DMS153 treated with DMSO at 0.1 percent for 48 hours (cell line): ENCODE results near the gene TBC1D2.
"Not testable (repeated sequence)": the region's sequence is repeated elsewhere in the genome, so short reads cannot be mapped to it uniquely, and the experiment has no call there.

Experiments used
- DNase-seq: peaks from one replicate; lab custom pipeline; 2025; ENCODE audit not compliant: unreplicated experiment; lab: John Stamatoyannopoulos, UW

TBC1D2 gene

DNA sequence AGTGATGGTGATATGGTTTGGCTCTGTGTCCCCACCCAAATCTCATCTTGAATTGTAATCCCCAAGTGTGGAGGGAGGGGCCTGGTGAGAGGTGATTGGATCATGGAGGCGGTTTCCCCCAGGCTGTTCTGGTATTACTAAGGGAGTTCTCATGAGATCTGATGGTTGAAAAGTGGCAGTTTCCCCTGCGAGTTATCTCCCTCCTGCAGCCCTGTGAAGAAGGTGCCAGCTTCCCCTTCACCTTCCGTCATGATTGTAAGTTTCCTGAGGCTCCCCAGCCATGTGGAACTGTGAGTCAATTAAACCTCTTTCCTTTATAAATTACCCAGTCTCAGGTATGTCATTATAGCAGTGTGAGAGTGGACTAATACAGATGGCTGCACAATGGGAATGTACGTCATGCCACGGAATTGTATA, 80.9 kb downstream of the TBC1D2 start:
- not testable (repeated sequence) for DNase-seq

DNA sequence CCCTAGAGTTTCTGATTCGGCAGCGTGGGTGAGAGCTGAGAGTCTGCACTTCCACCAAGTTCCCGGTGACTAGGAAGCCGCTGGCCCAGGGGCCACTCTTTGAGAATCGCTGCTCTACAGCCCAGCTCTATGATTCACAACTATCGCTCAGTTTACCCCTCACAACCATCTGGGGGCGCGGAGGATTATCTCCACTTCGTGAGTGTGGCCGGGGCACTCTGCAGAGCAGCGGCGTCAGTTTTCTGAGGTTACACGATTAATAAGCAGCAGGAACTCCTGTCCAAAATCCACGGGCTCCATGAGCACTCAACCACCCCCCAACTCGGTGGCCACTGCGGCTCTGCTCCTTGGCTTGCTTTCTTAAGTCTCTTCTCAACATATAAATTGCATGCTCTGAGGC, 82.3 kb downstream of the TBC1D2 start:
- DNase-seq, result no peak

DNA sequence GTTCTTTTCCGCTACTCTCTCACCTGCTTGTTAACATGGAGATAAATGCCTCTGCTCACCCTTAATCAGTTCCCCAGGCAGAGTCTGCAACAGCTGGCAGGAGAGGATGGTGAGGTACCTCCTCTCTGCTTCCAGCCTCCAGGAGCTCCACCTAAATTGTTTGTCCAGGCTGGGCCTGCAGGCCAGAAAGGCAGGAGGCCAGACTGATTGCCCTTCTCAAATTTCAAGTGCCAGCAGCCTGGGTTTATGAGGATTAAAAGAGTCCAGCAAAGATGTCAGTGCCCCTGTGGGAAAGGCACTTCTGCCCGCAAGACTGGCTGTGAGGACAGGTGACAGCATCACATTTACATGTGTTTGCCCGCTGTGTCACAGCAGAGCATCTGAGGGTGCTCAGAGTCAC, 82.8 kb downstream of the TBC1D2 start:
- DNase-seq, result peak; percentile 59

DNA sequence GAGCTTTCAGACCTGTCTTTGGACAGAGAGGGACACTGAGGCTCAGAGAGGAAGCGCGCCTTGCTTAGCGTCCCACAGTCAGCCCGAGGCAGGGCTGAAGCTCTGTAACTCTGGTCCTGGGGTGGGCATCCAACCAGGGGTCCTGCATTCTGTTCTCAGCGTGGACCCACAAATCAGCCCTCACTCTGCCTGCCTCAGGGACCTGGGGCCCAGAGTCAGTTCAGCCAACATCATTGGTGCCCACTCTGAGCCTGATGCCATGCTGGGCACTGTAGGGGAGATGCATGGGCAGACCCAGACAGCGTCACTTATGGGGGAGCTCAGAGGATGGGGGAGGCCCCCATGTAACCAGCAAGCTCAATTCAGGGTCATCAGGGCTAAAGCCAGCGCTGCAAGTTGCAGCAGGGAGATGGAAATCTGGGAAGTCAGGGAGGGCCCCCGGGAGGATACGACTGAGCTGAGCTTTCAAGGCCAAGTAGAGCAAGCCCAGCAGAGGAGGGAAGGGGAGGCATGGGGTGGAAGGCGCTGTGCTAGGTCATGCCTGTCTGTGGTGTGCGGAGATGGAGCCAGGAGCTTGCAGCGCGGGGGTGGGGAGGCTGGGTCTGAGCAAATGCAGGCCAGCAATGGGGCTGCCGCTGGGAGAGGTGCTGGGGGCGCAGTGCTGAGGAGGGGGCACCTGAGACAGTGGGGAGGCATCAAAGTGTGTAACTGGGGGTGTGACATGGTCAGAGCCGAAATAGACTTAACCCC, 84.1 kb downstream of the TBC1D2 start:
- DNase-seq, result no peak

DNA sequence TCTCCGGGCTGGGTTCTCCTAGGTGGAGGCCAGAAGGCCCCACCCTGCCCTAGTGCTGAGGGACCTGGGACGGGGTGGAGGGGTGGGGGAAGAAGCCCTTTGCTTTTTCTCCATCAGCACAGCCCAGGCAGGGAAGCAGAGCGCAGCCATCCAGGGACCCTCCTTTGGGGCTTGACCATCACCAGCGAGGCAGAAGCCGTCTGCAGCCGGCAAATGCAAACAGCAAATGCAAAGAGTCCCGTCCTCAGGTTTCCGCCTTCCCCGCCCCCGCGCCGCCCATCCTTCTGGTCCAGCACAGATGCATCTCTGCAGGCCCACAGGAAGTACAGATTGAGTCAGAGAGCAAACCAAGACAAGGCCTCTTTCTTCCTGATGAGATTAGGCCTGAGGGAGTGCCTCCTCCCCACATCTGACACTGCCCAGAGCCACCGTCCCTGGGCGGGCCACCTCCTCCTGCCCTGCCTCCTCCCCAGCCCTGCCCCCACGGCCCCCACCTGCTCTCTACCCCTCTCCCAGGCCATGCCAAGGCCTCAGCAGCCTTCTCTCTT, 86.4 kb downstream of the TBC1D2 start:
- DNase-seq, result no peak

DNA sequence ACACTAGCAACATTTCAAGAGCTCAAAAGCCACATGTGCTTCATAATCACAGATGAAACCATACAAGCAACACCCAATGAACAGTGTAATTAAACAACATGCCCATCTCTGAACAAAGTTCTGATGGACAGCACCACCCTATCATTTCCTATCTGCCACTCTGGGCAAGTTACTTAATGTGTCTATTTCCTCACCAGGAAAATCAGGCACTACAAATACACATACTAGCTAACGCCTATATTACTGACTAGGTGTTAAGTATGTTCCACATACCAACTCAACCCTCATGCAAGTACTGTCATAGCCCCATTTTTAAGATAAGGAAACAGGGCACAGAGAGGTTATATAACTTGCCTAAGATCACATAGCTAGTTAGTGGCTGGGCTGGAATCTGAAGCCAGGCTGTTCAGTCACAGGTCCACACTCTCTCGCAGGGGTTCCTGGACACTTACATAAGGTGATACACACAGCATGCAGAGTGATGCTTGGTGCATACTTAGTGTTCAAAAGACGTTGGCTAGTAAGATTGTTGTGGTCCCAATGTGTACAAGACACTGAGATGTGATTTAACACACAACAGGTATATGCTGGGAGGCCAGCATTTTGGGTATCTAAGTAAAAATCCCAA, 87.2 kb downstream of the TBC1D2 start:
- DNase-seq, result no peak

DNA sequence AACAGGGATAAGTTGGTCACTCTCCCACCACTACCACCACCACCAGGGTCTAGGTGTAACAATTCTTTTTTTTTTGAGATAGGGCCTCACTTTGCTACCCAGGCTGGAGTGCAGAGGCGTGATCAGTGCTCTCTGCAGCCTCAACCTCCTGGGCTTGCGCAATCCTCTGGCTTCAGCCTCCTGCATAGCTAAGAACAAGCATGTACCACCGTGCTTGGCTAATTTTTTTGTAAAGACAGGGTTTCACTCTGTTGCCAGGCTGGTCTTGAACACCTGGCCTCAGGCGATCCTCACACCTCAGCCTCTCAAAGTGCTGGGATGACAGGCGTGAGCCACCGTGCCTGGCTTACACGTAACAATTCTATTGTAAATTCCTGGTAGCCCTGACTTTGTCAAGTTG, 90.5 kb downstream of the TBC1D2 start:
- DNase-seq, result no peak

DNA sequence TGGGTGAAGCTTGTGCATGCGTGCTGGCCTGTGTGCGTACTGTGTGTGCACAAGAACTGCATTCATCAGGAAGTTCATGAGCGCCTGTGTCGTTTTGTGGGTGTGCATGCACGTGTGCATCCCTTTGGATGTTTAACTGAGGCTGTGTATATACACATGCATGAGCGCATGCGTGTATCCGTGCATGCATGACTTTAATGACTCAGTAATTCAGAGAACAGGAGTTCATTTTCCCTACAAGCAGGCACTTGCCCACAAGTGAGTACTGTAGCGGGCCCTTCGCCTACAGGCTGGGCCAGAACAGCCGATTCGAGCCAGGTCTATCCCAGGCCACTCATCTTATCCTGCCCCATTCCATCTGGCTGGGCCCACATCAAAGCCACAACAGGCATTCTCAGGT, 92.8 kb downstream of the TBC1D2 start:
- DNase-seq, result no peak

DNA sequence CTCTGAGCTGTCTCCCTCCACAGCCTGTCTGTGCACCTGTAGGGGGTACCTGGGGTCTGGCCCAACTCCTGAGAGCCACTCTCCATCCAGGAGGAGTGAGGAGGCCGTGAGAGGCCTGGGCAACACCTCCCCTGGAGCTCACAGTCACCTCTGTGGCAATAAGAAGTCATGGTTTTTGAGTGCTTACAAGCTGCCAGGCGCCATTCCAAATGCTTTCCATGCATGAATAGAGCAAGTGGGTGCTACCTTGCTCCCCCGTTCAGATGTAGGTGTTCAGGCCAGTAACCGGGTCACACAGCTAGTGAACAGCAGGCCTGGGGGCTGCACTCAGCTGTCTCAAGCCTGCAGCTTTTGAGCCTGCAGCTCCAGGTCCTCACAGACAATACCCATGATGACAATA, 93.6 kb downstream of the TBC1D2 start:
- no peak for DNase-seq

DNA sequence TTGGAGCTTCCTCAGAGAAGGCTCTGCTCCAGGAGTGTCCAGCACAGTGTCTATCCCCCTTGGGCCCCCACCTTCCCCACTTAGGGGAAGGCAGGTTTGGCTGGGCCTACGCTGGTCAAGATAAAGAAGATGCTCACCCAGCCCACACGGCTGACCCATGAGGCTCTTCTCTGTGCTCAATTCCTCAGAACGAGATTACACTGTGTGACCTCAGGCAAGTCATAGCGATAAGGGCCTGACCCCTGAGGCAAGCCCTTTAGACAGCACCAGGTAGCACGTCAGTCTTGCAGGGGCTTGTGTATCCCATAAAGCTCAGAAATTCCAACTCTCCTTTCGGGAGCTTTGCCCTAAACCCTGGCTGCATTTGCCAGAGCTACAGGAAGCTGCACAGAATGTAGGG, 95.7 kb downstream of the TBC1D2 start:
- no peak for DNase-seq

DNA sequence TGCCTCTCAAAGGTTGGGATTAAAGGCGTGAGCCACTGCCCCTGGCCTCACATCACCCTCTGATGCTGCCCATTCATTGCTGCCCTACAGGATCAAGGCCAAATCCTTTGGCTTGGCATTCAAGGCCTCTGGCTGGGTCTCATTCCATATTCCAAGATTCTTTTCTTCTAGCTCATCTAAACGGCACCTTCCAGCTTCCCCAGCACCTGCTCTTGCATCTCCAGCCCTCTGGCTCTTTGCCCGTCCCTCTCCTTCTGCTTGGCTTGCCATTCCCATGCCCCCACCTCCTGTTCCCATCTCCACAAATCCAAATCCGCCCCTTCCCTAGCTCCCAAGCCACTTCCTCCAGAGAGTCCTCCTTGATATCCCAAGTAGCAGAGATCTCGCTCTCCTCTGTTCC, 96.1 kb downstream of the TBC1D2 start:
- no peak for DNase-seq

DNA sequence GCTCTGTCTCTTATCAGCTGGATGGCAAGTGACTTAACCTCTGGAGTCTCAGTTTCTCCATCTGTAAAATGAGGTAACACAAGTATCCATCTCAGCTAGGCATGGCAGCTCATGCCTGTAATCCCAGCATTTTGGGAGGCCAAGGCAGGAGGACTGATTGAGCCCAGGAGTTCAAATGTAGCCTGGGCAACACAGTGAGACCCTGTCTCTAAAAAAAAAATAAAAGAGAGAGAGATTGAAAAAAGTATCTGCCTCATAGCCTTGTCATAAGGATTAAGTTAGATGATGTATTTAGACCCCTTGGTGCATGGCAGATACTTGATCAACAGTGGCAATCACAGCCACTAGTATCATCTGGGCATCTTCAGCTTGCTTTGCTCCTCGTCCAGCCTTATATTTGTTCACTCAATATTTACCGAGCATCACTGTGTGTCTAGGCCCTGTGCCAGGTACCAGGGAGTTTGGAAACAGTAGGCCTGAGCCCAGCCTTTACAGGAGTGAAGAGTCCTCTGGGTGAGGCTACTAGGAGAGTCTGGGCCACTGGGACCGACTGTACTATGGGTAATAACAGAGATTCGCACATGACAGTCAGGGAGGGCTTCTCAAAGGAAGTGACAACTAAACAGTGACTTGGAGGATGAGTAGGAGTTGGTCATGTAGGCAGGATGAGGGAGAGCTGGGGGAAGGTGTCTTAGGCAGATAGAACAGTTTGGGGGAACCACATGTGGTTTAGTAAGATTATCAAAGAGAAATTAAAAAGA, 97.2 kb downstream of the TBC1D2 start:
- peak; percentile 31 for DNase-seq

DNA sequence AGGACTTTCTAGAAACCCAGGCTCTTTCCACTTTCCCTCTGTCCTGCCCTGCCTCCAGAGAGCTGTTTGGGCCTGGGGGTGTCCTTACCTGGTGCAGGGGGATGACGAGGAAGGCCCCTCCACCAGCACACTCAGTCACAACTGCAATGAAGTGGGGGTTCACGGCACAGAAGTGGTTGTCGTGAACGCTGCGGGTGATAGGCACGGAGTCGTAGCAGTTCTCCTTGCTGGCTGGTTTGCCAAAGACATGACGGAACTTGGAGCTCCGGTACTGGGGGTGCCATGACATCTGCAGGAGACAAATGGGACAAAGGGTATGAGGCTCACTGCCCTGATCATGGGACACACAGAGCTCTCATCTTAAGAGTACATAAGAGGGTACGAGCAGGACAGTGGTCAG, 98.1 kb downstream of the TBC1D2 start:
- DNase-seq, result no peak

DNA sequence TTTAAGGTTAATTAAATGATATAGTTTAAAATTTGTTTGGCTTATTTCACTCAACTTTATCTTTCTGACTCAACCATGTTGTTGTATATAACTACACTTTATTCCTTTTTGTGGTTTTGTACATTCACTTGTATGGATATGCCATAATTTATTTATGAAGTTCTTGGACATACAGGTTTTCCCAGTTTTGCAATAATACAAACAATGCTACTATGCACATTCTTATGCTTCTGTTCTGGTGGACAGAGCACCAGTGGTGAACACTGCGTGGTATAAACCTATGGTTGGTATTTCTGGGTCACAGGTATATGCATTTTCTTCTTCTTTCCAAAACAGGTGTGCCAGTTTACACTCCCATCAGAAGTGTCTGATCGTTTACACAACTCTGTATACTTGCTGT, 100.8 kb downstream of the TBC1D2 start:
- DNase-seq, result no peak

DNA sequence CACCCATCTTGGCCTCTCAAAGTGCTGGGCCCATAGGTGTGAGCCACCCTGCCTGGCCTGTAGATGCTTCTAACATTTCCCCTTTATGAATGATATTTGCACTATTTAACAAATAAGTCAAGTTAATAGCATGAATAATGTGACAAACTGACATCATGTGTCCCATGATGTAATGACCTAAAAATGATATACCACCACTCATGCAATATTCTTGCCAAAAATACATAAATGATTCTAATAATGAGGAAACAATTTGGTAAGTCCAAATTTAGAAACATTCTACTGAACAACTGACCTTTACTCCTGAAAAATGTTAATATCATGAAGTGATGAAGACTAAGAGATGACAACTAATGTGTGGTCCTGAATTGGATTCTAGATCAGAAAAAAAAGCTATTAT, 102.9 kb downstream of the TBC1D2 start:
- no peak for DNase-seq

DNA sequence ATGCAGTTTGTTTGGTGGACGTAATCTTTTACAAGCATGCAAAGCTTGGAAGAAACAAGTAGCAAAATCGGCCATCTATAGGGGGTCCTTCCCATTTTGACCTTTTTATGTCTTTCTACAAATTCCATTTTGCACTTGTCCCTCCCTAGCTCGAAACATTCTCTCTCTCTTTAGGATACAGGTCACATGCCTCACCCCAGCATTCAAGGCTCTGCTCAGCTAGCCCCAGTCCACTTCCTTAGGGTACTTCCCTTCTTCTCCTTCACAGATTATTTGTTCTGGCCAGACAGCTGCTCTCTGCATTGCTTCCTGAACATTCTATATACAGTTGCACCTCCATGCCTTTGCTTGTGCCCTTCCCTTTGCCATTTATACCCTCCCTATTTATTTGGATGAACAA, 104.7 kb downstream of the TBC1D2 start:
- no peak for DNase-seq

DNA sequence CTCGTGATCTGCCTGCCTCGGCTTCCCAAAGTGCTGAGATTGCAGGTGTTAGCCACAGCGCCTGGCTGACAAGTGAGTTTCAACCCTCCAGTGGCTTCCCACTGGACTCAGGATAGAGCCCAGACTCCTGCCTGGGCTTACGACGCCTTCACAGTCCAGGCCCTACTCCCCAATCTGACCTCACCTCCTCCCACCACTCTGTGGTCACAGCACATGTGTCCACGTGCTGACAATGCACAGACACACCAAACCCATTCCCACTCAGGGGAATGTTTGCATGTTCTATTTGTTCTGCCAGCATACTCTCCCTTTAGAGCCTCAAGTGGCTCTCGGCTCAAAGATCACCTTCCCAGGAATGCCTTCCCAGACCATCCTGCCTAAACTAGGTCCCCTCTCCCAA, 105.3 kb downstream of the TBC1D2 start:
- DNase-seq, result no peak

DNA sequence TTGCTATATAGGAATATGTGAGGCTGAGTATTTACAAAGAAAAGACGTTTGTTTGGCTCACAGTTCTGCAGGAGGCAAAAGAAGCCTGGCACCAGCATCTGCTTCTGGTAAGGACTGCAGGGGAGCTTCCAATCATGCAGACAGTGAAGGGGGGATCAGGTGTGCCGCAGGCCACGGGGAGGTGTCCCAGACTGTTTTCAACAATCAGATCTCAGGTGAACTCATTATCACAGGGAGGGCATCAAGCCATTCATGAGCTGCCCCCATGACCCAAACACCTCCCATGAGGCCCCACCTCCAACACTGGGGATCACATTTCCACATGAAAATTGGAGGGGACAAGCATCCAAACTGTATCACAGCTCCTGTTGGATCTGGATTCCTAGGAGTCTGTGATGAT, 106.0 kb downstream of the TBC1D2 start:
- DNase-seq, result no peak
